ENCODE data around the gene CCDC85C.

Gene CCDC85C

GRCh38 chr14:99511421-99512109, 92.4 kb downstream of the CCDC85C start:
- no peak for TF ChIP-seq CTCF (conservative IDR thresholded peaks at IDR 0.05; ENCODE audit: low read length)
- H3K4me3 ChIP-seq (ENCODE audit: low read length), result no peak overlapping the region
- peak; percentile 62 for DNase-seq (ENCODE audit: low read depth)

DNA sequence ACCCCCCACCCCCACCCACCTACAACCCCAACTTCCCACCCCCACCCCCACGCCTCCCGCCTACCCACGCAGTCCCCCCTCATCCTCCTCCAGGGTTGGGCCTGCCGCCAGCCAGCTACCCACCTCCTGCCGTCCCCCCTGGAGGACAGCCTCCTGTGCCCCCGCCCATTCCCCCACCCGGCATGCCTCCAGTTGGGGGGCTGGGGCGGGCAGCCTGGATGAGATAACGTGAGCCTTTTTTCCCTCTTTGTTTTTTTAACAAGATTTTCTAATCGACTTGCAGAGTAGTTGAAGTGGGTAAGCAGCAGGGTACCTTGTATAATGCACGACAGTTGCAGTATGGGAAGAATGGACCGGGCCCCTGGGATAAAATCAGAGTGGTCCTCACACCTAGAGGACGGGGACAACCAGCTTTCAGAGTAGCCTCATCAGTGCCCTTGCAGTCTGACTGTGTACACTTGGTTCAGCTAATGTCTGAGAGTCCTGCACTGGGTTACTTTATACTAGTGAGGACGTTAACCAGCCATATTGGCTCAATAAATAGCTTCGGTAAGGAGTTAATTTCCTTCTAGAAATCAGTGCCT, 93.4 kb downstream of the CCDC85C start:
- TF ChIP-seq CTCF (conservative IDR thresholded peaks at IDR 0.05; ENCODE audit: low read length), result no peak
- no peak overlapping the region for H3K4me3 ChIP-seq (ENCODE audit: low read length)
- DNase-seq (ENCODE audit: low read depth), result no peak

DNA sequence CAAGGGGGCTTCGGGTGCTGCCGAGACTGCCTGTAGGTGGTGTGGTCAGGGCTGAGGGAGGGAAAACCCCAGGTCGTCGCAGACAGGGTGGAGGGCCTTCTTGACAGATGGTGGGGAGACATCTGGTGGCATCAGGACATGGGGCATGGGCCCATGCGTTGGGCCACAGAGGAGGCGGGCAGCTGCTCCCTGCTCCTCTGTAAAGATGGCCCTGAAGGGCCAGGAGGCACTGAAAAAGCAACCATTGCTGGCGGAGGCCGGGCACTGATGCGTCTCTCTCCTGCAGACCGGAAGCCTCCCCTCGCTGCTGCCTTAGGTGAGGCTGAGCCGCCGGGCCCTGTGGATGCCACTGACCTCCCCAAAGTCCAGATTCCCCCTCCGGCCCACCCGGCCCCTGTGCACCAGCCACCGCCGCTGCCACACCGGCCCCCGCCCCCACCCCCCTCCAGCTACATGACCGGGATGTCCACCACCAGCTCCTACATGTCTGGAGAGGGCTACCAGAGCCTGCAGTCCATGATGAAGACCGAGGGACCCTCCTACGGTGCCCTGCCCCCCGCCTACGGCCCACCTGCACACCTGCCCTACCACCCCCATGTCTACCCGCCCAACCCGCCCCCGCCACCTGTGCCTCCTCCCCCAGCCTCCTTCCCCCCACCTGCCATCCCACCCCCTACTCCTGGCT, 94.0 kb downstream of the CCDC85C start:
- H3K4me3 ChIP-seq (ENCODE audit: low read length), result no peak overlapping the region
- TF ChIP-seq CTCF (conservative IDR thresholded peaks at IDR 0.05; ENCODE audit: low read length), result no peak
- DNase-seq (ENCODE audit: low read depth), result no peak

- DNase-seq (ENCODE audit: low read depth), result no peak
- TF ChIP-seq CTCF (conservative IDR thresholded peaks at IDR 0.05; ENCODE audit: low read length), result no peak
- H3K4me3 ChIP-seq (ENCODE audit: low read length), result no peak overlapping the region
These were observed 94.9 kb downstream of the CCDC85C start for GRCh38 chr14:99508896-99509629.

DNA sequence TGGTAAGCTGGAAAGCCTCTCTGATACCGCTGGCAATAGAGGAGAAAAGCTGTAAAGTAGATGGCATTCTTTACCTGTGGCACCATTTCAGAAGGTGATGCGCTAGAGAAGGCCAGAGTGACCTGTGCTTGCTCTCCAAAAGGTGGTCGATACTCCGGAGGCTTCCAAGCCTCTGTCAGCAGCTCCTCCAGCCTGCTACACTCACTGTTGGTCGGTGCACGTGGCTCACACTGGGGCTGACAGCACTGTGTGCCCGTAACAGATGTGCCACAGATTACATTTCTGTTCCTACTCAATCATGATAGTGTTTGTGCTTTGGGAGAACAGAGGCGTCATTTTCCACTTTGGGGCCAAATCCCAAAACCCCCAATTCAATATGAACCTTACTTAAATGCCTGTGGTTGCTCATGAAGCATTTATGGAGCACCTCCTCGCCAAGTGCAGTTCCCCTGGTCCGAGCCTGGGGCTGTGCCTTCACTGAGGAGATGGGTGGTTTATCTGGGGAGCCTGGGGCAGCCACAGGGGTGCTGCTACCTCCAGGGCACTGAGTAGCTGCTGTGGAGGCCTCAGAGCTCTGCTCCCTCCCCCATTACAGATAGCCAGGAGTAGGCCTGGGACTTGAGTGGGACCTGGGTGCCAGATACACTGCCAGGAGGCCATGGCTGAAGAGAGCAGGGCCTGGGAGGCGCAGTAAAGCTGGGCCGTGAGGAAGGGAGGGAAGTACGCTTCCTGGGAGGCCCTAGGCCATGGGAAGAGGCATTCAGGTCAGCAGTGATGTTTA, 96.0 kb downstream of the CCDC85C start:
- DNase-seq (ENCODE audit: low read depth), result no peak
- TF ChIP-seq CTCF (conservative IDR thresholded peaks at IDR 0.05; ENCODE audit: low read length), result no peak
- H3K4me3 ChIP-seq (ENCODE audit: low read length), result no peak overlapping the region

GRCh38 chr14:99506276-99506675, 97.7 kb downstream of the CCDC85C start:
- no peak overlapping the region for H3K4me3 ChIP-seq (ENCODE audit: low read length)
- DNase-seq (ENCODE audit: low read depth), result no peak
- no peak for TF ChIP-seq CTCF (conservative IDR thresholded peaks at IDR 0.05; ENCODE audit: low read length)
